Measurements from ENCODE around the gene KRAS. TPM values are rescaled to one million over a fixed set of nuclear protein-coding genes. Genes with fewer than 3 reads are reported as not detected.

KRAS gene
- total RNA-seq, 1 experiment from 2014 or later = 40.0 TPM

GRCh38 chr12:25182765-25183164 lies 68.0 kb downstream of the KRAS start:
- DNase-seq = no peak
- TF ChIP-seq EZH2 (IDR thresholded peaks at IDR 0.05; ENCODE audit: low read depth) (no peak), CTCF (conservative IDR thresholded peaks at IDR 0.05) (no peak)
- Histone ChIP-seq H3K4me2 (no peak overlapping the region), H2AFZ (0 out of 2 replicates have a peak overlapping the region, but pooled peaks have one; percentile 49), H4K20me1 (ENCODE audit: insufficient read depth) (no peaks in the 10 kb centered on the region), H3K27me3 (ENCODE audit: insufficient read depth, low read depth) (no peaks in the 10 kb centered on the region), H3K79me2 (ENCODE audit: low read depth) (no peaks in the 10 kb centered on the region), H3K9me2 (ENCODE audit: insufficient read depth) (no peaks in the 10 kb centered on the region), H3K4me3 (no peak overlapping the region), H3F3A (ENCODE audit: insufficient read depth, low read depth) (no peaks in the 10 kb centered on the region), H3K4me1 (replicated peaks; ENCODE audit: insufficient read depth) (no peaks in the 10 kb centered on the region), H3K27ac (no peak overlapping the region), H3K36me3 (ENCODE audit: low read depth) (no peaks in the 10 kb centered on the region), H3K9me3 (ENCODE audit: insufficient read depth, low read depth) (no peaks in the 10 kb centered on the region; the same call in 1 of the 2 replicates)
- intact Hi-C loops (cut with micrococcal nuclease; ENCODE audit: unreplicated experiment) = no loop called here
- no TSS peak for BruUV-seq (replicated peaks)
- ChIA-PET POLR2A (ENCODE audit: unreplicated experiment) (no interaction called here), CTCF (no interaction called here)

- ChIA-PET CTCF (no interaction called here), POLR2A (ENCODE audit: unreplicated experiment) (no interaction called here)
- intact Hi-C loops (cut with micrococcal nuclease; ENCODE audit: unreplicated experiment) = no loop called here
- H2AFZ ChIP-seq = no peak overlapping the region
- no peaks in the 10 kb centered on the region for H3K9me3 ChIP-seq (ENCODE audit: insufficient read depth, low read depth)
- no peak overlapping the region for H3K27ac ChIP-seq
- no peak for DNase-seq
- no peaks in the 10 kb centered on the region for H4K20me1 ChIP-seq (ENCODE audit: insufficient read depth)
- no peaks in the 10 kb centered on the region for H3K4me1 ChIP-seq (replicated peaks; ENCODE audit: insufficient read depth)
- no peak overlapping the region for H3K4me3 ChIP-seq
- no TSS peak for BruUV-seq (replicated peaks)
- H3F3A ChIP-seq (ENCODE audit: insufficient read depth, low read depth) = no peaks in the 10 kb centered on the region
- H3K36me3 ChIP-seq (ENCODE audit: low read depth) = no peaks in the 10 kb centered on the region
- no peaks in the 10 kb centered on the region for H3K27me3 ChIP-seq (ENCODE audit: insufficient read depth, low read depth)
- no peak overlapping the region for H3K4me2 ChIP-seq
- no peaks in the 10 kb centered on the region for H3K79me2 ChIP-seq (ENCODE audit: low read depth)
- no peaks in the 10 kb centered on the region for H3K9me2 ChIP-seq (ENCODE audit: insufficient read depth)
- no peak for TF ChIP-seq EZH2 (IDR thresholded peaks at IDR 0.05; ENCODE audit: low read depth)
- no peak for TF ChIP-seq CTCF (conservative IDR thresholded peaks at IDR 0.05)
These were observed 87.9 kb downstream of the KRAS start for GRCh38 chr12:25162866-25163265.

- CTCF ChIA-PET = interaction anchor here (0.6 kb wide), 1 partner anchor 69 kb away, joined by 3 read pairs; no protein-coding TSS in a partner anchor
- no peaks in the 10 kb centered on the region for H3K9me2 ChIP-seq (ENCODE audit: insufficient read depth)
- no TSS peak for BruUV-seq (replicated peaks)
These were observed 94.7 kb downstream of the KRAS start for GRCh38 chr12:25156061-25156460.

More at GRCh38 chr12:25156061-25156460, 94.7 kb downstream of the KRAS start:
- intact Hi-C loops (cut with micrococcal nuclease; ENCODE audit: unreplicated experiment) = no loop called here
- Histone ChIP-seq H3F3A (ENCODE audit: insufficient read depth, low read depth) (no peaks in the 10 kb centered on the region), H3K4me3 (no peak overlapping the region), H2AFZ (no peak overlapping the region), H3K27me3 (ENCODE audit: insufficient read depth, low read depth) (no peaks in the 10 kb centered on the region), H3K27ac (no peak overlapping the region), H3K4me2 (no peak overlapping the region), H3K79me2 (ENCODE audit: low read depth) (no peaks in the 10 kb centered on the region), H3K9me3 (ENCODE audit: insufficient read depth, low read depth) (no peaks in the 10 kb centered on the region), H3K4me1 (replicated peaks; ENCODE audit: insufficient read depth) (no peaks in the 10 kb centered on the region), H4K20me1 (ENCODE audit: insufficient read depth) (no peaks in the 10 kb centered on the region), H3K36me3 (ENCODE audit: low read depth) (no peaks in the 10 kb centered on the region)
- DNase-seq = no peak
- POLR2A ChIA-PET (ENCODE audit: unreplicated experiment) = no interaction called here
- TF ChIP-seq CTCF (conservative IDR thresholded peaks at IDR 0.05) (no peak), EZH2 (IDR thresholded peaks at IDR 0.05; ENCODE audit: low read depth) (no peak)

All from PC-9 (cell line).